ENCODE measurements around the gene TMEM132A. TPM values are rescaled to one million over a fixed set of nuclear protein-coding genes. Genes with fewer than 3 reads are reported as not detected.

The TMEM132A gene
- total and polyA plus RNA-seq, 4 donors = 0.60 to 1.6 (median 1.1) TPM

GRCh38 chr11:60971520-60971919, 47.3 kb downstream of the TMEM132A start, which contains the start of gene CD6:
Gene CD6 (plus strand): TSS chr11:60971680. CDS start chr11:60971866, 186 bp downstream.
- Histone ChIP-seq H3K27ac (ENCODE audit: low read depth in 1 of 2, low read length in 2 of 2) (no peak within 1 kb of the TSS), H3K9me3 (ENCODE audit: control insufficient read depth in 4 of 4, low read length in 3 of 4) (peaks cover 0 to 6% (median 0%) of the 10 kb centered on the region in 4 donors), H3K36me3 (ENCODE audit: control insufficient read depth in 4 of 4, insufficient read depth in 3 of 4, low read depth in 1 of 4, low read length in 3 of 4) (no peaks in the 10 kb centered on the region), H3K4me1 (ENCODE audit: control insufficient read depth in 4 of 4, insufficient read depth in 4 of 4, low read length in 3 of 4) (peaks cover 0 to 2% (median 0%) of the 10 kb centered on the region in 4 donors), H3K9ac (ENCODE audit: low read depth in 1 of 2, low read length in 2 of 2) (no peak within 1 kb of the TSS), H3K4me3 (ENCODE audit: low read depth in 1 of 3, low read length in 3 of 3) (peak within 1 kb of the TSS in 1 of 3 donors; percentile 3), H3K27me3 (ENCODE audit: control insufficient read depth in 4 of 4, insufficient read depth in 4 of 4, low read length in 3 of 4) (no peaks in the 10 kb centered on the region)
- DNase-seq (ENCODE audit: low spot score) = no peak
- 85% methylated on average over 16 of the region's 16 CpGs for WGBS
- no peak for TF ChIP-seq TAF1 (conservative IDR thresholded peaks at IDR 0.05)
- TF ChIP-seq JUND (IDR thresholded peaks at IDR 0.05) = no peak
- TF ChIP-seq REST (IDR thresholded peaks at IDR 0.05) = no peak
- TF ChIP-seq, protein P1, sequence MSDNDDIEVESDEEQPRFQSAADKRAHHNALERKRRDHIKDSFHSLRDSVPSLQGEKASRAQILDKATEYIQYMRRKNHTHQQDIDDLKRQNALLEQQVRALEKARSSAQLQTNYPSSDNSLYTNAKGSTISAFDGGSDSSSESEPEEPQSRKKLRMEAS (IDR thresholded peaks at IDR 0.05) = no peak
- no peak for TF ChIP-seq EGR1 (IDR thresholded peaks at IDR 0.05; ENCODE audit: low read depth in 2 of 2)

DNA sequence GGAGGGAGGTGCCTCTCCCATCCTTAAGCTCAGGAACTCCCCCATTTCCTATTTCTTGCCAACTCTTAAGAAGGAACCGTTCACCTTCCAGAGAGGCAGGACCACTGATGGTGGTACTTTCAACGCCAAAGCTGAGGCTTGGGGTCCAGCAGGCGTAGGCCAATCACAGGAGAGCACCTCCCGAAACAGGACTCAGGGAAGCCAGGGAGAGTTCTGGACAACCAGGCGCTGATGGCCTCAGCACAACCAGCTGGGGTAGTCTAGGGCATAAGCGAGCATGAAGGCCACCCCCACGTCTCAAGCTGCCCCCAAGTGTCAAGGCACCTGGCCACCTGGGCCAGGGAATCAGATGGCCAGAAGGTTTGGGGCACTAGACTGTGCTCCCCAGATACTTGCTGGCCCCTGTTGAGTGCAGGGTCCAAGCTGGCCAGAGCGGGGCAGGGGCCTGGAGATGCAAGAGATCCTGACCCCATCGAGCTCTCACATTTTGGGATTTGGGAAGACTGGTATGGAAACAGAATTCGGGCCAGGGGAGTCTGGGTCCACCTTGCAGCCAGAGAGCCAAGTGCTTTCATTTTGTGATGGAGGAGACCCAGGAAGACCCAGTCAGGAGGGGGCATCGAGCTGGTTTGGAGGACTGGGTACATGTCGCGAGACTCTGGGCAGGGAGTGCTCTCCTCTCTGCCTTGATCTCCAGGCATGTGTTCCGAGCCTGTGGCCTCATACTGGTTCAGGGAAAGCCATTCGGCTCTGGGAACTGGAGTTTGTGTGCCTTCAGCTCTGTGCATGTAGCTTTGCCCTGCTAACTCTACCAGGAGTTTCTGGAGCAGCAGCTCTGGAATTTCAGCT, 48.1 kb downstream of the TMEM132A start:
- H3K36me3 ChIP-seq (ENCODE audit: control insufficient read depth in 4 of 4, insufficient read depth in 3 of 4, low read depth in 1 of 4, low read length in 3 of 4) = no peaks in the 10 kb centered on the region
- H3K4me1 ChIP-seq (ENCODE audit: control insufficient read depth in 4 of 4, insufficient read depth in 4 of 4, low read length in 3 of 4) = no peaks in the 10 kb centered on the region
- no peak overlapping the region for H3K27ac ChIP-seq (ENCODE audit: low read depth in 1 of 2, low read length in 2 of 2)
- 83% methylated on average over 15 of the region's 15 CpGs for WGBS
- peaks cover 0 to 6% (median 0%) of the 10 kb centered on the region in 4 donors for H3K9me3 ChIP-seq (ENCODE audit: control insufficient read depth in 4 of 4, low read length in 3 of 4)
- no peak overlapping the region for H3K9ac ChIP-seq (ENCODE audit: low read depth in 1 of 2, low read length in 2 of 2)
- TF ChIP-seq, protein P1 (IDR thresholded peaks at IDR 0.05) = no peak
- TF ChIP-seq JUND (IDR thresholded peaks at IDR 0.05) = no peak
- no peak for TF ChIP-seq HNF4G (IDR thresholded peaks at IDR 0.05)
- no peak for TF ChIP-seq NR2F2 (IDR thresholded peaks at IDR 0.05)
- no peak for TF ChIP-seq FOXA1 (IDR thresholded peaks at IDR 0.05)
- no peak for TF ChIP-seq ZBTB33 (IDR thresholded peaks at IDR 0.05)
- TF ChIP-seq, protein P2, sequence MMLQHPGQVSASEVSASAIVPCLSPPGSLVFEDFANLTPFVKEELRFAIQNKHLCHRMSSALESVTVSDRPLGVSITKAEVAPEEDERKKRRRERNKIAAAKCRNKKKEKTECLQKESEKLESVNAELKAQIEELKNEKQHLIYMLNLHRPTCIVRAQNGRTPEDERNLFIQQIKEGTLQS (IDR thresholded peaks at IDR 0.05) = no peak
- no peak for TF ChIP-seq HNF4A (conservative IDR thresholded peaks at IDR 0.05)
- no peak for TF ChIP-seq SP1 (IDR thresholded peaks at IDR 0.05)
- no peak for TF ChIP-seq REST (IDR thresholded peaks at IDR 0.05)
- TF ChIP-seq, protein P3, sequence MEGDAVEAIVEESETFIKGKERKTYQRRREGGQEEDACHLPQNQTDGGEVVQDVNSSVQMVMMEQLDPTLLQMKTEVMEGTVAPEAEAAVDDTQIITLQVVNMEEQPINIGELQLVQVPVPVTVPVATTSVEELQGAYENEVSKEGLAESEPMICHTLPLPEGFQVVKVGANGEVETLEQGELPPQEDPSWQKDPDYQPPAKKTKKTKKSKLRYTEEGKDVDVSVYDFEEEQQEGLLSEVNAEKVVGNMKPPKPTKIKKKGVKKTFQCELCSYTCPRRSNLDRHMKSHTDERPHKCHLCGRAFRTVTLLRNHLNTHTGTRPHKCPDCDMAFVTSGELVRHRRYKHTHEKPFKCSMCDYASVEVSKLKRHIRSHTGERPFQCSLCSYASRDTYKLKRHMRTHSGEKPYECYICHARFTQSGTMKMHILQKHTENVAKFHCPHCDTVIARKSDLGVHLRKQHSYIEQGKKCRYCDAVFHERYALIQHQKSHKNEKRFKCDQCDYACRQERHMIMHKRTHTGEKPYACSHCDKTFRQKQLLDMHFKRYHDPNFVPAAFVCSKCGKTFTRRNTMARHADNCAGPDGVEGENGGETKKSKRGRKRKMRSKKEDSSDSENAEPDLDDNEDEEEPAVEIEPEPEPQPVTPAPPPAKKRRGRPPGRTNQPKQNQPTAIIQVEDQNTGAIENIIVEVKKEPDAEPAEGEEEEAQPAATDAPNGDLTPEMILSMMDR (IDR thresholded peaks at IDR 0.05; ENCODE audit: low read depth, low read length, missing input control) = no peak
- no peak for TF ChIP-seq RAD21 (IDR thresholded peaks at IDR 0.05)
- no peak for TF ChIP-seq FOXA2 (IDR thresholded peaks at IDR 0.05)
- DNase-seq (ENCODE audit: low spot score) = no peak
- peak overlapping the region in 1 of 3 donors; percentile 3 for H3K4me3 ChIP-seq (ENCODE audit: low read depth in 1 of 3, low read length in 3 of 3)
- H3K27me3 ChIP-seq (ENCODE audit: control insufficient read depth in 4 of 4, insufficient read depth in 4 of 4, low read length in 3 of 4) = no peaks in the 10 kb centered on the region
